Amniotic stem cell (primary cell): ENCODE results near the gene MTREX.

Experiments
- DNase-seq: peaks from one replicate; lab custom pipeline; 2025; lab: John Stamatoyannopoulos, UW

The MTREX gene

DNA sequence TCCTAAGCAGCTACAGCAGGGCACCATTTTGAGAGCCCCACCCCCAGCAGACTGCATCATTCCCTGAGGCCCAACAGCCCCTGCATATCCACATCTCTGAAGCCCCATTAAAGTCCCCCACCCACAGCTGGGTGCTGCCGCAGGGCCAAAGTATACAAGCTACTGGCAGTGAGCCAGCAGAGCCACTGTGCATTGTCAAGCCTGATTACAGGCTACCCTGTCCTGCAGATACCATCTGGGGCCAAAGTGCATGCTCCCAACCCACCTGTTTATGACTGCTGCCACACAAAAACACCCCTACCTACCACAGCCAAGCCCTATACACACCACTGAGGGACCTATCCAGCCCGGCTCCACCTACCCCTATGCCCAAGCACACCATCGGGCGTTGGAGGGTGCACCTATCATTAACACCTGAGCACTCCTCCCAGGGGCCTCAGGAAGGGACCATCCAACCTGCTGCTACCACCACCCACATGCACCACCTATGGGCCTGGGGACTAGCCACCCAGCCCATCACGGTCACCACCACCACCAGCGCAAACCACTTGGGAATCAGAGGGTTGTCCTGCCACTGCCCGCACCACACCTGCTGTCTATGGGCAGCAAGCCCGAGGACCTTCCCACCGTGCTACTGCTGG is 121.9 kb downstream of the MTREX start:
- no peak for DNase-seq

DNA sequence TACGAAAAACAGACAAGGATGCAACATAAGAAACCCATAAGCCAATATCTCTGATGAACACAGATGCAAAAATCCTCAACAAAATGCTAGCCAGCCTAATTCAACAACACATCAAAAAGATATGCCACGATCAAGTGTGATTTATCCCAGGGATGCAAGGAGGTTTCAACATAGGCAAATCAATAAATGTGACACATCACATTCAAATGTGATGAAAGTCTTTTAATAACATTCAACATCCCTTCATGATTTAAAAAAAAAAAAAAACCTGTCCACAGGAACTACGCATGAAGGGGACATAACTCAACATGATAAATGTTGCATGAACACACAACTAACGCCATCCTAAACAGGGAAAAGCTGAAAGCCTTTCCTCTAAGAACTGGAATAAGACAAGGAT is 124.8 kb downstream of the MTREX start:
- DNase-seq, result no peak

DNA sequence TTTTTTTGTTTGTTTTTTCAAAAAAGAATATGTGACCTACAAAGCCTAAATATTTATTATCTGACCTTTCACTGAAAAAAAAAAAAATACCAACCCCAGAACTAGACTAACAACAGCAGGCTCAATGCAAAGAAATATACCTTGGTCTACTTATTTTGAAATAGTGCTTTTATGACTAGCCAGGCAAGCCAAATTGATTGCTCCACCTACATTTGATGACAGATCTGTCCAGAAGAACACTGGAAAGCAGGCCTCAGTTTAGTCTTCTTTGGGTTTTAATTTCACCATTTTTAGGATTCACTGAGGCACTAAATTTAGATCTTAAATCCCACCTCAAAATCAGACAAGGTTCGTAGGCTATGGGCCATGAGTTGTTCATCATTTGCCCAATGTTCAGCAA is 129.7 kb downstream of the MTREX start:
- DNase-seq, result no peak

DNA sequence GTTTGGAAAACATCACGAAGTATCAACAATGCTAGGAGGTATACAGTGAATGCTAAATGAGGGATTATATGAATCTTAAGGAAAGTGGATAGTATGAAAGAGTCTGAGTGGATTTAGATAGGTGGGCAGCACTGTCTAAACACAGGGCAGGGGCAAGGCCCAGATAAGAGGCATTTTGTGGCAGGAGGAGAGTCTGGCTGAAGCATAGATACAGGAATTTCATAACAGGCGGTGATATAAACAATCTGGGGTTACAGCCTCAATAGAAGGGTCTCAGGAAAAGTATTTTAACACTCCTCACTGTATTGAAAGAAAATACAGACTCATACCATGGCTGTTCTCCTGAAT is 130.0 kb downstream of the MTREX start:
- DNase-seq, result no peak

DNA sequence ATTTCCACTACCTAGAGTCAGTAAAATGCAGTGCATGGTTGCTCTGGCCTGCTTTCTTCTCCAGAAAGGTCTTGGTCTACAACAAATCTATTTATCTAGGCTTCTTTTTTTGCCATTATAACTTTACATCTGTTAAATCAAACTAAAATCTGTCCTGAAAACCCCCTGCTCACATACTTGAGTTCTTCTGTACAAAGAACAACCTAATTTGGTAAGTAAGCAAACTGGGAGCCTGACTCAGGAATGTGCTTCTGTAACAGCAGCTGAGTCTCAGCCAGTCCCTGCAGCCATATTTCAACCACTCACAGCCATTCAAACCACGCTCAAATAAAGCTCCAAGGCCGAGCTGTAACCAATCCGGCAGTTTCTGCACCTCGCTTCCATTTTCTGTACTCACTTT is 131.2 kb downstream of the MTREX start:
- no peak for DNase-seq

DNA sequence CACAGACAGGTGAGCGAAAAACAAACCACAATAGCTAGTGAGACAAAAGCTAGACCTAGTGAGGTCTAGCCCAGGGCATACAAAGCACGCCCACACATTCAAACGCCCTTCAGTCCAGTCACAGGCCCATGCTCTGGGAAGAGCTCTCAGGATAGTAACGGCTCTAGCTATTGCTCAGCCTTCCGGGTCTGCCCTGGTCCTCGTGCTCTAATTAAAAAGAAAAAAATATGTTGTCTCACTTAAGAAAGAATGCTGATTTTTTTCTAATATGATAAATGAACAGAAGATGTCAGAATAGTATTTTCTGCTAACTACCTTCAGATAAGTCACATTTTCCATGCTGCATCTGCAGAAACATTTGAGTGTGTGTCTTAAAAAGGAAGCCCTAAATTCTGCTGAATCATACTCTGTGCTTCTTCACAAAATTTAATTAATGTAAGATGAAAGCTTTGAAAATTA is 132.4 kb downstream of the MTREX start:
- no peak for DNase-seq

DNA sequence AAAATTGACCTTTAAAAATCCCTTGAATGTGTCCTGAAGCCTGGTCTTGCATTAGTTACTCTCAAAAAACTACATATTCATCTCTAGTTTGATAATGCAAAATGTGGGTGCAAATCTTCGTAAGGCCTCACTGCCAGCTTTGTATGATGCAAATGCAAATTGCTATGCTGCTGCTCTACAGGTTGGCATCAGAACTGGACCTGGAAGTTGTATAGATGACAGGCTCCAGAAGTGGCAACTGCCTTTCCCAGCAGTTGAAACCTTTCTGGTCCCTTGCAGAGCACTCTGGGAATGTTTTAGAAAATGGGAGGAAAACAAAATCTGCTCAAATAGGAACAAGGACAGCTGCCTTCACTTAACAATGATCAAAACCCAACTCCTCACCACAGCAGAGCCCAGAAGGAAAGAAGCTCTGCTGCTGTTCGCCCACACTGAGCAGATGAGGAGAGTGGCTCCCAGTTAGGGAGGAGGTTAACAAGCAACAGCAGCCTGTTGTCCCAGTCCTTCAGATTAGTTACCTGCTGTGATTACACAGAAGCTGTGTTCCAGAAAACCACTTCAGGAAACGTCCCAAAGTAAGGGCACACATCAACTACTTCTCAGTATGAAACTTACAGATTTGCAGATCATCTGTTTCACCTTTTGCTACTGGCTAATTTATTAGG is 133.4 kb downstream of the MTREX start:
- no peak for DNase-seq

DNA sequence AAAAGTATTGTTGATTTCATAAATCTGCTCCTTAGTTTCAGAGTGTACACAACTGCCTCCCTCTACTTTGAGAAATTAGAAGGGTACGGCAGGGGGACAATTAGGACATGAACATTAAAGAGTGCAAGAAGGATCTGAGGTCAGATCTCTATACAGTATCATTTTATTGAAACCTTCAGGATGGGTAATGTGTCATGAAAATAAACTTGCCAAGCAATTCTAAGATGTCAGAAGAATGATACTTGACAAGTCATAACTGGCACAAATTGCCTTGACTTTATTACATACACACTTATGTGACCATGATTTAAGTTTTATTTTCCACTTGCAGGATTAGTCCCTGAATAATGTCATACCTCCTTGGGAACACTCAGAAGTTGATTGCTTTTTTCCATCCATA is 134.2 kb downstream of the MTREX start:
- no peak for DNase-seq

DNA sequence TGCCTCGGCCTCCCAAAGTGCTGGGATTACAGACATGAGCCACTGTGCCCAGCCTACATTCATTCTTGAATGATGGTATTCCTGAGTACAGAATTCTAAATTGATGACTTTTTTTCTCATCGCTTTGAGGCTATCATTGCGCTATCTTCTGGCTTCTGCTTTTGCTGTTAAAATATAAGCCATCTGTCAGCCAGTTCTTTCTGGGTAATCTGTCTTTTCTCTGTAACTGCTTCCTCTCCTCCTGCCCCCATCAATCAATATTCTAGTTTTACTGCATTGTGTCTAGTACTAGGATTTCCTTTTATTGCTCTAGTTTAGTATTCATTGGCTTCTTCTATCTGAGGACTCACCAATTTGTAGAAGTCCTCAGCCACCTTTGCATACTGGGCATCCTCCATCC is 138.0 kb downstream of the MTREX start:
- DNase-seq, result no peak

DNA sequence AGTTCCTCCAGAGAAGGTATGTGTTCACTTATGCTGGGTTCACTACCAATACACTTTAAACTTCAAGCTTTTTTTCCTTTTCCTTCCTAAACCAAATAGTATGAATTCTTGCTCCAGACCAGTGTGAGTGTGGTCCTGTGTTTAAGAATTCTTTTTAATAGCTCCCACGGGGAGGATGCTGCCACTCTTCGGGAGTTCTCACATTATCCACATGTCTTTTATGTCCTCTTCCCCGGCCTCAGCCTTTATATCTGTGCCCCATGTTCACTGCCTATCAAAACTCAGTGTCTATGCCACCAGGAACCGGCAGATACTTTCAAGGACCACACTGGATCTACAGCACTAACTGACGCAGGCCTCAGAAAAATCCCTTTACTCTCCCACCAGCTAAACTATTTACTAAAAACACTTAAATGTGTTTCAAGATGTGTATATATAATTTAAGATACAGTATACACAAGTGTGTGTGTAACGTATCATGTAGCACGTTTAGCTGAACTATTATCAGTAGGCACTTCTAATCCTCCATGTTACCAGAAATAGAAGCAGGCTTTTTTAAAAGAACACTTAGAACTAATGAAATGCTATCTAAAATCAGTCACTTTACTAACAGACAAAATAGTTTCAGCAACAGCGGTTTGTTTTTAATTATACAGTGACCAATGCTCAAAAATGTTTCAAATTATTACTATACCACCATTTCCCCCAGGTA is 139.0 kb downstream of the MTREX start:
- no peak for DNase-seq

DNA sequence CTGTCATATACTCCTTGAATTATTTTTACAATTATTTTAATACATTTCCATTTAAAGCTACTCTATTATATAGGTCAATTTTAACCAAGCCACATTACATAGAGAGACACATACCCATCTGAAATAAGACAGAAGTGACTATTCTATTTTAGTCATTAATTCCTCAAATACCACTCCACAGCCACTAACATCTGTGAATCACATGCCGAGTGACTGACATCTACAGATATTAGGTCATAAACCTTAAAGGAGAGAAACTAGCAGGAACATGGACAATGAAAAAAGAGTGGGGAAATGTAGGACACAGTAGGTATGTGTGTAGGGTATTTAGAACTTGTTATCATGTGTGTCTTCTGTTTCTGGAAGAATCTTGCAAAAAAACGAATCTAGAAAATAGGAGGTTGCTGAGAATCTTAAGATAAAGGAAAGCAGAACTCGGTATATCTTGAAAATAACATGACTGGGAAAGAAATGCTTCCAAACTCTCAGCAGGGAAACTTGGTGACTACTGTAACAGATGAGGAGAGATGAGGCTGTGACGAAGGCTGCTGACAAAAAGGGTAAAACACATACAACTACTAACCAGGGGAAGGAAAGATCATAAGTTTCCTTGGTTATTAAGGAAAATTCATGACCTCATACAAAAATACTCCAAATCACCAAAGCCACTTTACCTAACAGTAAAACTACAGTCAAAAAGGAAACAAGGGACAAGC is 142.4 kb downstream of the MTREX start:
- DNase-seq, result no peak

DNA sequence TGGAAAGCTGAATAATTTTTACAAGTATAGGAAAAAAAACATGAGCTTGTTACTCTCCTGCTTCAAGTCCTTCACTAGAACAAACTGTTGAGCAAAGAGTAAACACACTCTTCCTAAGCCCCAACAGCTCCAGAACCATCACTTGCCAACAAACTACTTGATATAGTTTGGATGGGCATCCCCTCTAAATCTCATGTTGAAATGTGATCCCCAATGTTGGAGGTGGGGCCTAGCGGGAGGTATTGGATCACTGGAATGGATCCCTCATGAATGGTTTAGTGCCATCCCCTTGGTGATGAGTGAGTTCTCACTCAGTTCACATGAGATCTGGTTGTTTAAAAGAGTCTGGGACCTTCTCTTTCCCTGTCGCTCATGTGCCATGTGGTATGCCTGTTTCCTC is 144.2 kb downstream of the MTREX start:
- no peak for DNase-seq

DNA sequence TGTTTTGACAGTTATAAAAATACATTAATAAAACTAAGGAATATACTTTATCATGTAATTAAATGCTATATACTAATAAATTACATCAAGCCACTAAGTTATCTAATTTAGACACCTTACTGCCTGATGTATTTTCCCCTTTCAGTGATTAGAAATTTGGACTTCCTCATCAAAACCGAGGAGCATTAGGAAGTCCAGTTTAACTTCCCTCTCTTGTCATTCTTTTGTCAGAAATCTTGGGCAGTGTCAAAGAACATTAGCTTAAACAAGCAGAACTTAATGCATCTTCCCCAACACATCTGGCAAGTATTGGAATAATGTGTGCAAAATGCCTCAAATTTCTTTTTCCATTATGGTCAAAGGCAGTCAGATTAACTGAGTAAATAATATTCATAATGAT is 145.4 kb downstream of the MTREX start:
- DNase-seq, result no peak

DNA sequence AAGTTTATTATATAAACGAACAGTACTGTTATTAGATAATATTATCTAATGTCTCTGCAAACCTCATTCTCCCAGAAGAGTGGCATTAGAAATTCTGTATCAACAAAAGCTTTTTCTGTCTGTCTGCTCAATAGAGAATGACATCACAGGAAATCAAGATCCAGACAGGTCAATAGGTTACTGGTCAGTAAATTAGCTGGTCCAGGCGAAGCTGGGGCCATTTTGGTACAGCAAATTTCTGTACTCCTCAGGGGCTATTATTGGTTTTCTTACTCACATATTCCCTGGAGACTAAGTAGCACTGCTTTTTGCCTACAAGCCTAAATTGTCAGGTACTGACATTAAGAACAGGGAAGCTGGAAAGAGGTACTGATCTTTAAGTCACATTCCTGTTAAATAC is 146.5 kb downstream of the MTREX start:
- no peak for DNase-seq

DNA sequence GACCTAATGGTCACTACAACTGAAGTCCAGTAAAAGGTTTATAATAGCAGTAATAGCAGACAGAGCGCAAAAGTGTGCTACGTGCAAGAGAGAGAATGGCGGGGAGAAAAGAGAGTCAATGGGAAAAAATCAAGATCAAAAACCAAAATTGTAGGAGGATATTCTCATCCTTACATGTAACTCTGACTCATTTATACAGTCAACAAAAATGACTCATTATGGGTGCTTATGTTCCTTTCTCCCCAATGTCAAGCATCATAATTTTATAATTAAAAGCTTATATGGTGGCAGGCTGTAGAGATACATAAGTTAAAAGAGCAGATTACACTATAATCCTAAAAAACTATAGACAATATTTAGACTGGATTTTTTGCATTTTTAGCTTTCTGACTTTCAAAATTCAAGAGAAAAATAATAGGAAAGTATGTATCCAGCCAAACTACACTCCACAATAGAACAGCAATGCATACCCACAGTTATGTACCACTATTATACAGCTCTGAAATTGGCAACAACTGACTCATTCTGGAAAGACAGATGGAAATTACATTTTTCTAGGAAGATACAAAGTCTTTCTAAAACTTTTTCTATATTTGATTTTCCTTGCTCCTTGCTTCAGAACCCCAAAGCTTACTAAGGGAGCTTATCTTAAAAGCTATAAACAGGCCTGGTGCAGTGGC is 148.6 kb downstream of the MTREX start:
- no peak for DNase-seq

DNA sequence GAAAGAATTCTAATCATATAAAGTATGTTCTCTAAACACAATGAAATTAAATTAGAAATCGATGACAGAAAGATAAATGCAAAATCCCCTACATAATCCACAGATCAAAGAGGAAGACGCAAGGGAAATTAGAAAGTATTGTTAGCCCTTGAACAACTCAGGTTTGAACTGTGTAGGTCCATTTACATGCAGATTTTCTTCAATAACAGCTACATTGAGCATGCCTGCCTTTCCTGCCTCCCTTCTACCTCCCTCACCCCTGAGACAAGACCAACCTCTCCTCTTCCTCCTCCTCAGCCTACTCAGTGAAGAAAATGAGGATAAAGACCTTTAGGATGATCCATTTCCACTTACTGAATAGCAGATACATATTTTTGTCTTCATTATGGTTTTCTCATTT is 151.8 kb downstream of the MTREX start:
- no peak for DNase-seq

DNA sequence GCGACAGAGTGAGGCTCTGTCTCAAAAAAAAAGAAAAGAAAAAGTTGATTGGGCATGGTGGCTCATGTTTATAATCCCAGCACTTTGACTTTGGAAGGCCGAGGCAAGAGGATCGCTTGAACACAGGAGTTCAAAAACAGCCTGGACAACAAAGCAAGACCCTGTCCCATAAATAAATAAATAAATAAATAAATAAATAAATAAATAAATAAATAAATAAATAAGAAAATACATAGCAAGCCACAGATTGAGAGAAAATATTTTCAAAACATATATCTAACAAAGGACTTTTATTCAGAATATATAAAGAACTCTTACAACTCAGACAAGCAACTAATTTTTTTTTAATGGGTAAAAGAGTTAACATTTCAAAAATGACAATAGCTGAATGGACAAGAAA is 155.8 kb downstream of the MTREX start:
- no peak for DNase-seq

DNA sequence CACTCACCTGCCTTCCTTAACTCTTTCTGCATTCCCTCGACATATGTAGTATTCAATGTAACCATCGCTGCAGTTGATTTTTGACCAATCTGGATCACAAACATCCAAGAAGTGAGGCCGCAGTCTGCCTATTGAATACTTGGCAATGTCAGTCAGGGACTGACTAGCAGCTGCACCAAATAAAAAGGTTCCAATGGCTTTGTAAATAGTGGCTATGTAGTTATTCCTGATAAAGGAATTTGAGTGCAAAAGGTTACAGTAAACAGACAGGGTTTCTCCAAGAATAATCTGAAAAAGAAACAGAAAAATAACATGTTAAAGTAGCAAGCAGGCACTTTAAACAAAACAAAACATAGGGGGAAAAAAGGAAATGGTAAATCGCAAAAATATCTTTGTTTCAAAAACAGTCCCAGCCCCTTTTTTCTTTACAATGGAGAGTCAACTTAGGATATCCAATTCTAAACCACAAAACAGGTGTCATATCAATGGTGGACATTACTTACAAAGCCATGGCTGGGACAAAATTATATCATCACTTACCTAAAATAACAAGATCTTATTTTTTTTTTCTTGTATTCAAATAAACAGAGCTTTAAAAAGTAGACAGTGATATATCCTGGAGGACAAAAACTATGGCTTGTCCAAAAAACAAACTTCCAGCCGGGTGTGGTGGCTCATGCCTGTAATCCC is 160.2 kb downstream of the MTREX start:
- DNase-seq, result no peak

DNA sequence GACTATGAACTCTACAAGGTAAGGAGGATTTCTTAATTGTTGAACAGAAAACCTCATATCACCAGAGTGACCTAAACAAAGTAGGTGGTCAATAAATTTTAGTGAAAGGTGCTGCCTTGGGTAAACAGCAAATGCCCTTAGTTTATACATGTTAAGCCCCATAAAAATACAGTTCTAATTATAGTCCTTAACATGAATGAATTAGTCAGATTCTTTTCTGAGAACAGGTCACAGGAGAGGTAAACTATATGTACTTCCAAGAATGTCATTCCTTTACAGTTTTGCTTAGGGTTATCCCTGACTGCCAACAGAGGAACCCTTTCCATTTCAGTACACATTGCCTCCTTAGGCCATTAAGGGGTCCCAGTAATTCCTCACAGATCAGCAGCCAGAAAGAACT is 162.1 kb downstream of the MTREX start:
- DNase-seq, result no peak

DNA sequence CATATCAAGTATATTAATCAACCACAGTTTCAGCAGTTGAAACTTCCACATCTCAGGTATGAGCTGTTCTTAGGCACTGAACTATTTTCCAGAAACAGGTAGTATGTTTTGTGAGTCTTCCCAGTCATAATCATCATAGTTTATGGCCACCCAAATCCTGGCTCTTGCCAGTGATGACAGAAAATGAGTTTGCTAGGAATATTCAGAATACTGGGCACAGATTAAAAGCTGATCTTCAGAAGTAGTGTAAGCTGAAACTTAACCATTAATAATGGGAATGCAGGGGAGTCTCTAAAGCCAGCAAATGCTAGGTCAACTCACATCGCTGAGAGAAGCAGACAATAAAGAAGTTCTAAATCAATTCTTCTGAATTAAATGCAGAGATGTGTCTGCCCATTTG is 162.5 kb downstream of the MTREX start:
- no peak for DNase-seq

DNA sequence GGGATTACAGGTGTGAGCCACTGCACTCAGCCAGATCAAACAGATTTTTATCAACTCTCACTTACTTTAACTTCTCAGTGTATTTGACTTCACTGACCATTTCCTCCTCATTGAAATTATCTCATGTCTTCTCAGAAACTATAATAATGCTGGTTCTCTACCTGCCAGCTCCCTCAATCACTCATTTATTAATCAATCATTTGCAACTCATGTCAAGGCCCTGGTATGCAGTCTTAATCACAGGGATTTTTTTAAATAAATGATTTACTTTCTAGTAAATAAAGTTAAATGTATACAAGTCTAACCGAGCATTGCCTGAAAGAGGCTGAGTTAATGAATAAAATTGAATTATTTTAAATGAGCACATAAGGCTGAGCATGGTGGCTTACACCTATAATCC is 163.7 kb downstream of the MTREX start:
- DNase-seq, result no peak

DNA sequence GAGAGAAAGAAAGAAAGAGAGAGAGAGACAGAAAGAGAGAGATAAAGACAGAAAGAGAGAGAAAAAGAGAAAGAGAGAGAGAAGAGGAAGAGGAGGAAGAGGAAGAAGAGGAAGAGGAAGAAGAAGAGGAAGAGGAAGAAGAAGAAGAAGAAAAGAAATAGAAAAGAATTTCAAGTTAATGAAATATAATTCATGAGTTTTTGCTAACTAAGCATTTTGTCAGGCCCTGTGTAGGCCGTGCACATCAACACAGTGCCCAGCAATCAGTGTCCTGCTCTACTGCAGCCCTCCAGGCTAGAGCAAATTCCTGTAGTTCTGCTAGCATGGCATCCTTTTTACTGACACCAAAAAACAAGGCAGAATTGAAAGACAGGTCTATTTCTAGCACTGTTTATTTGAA is 164.9 kb downstream of the MTREX start:
- DNase-seq, result no peak
